ENCODE data around the gene MGAT4A. TPM values are rescaled to one million over a fixed set of nuclear protein-coding genes. Genes with fewer than 3 reads are reported as not detected.

The MGAT4A gene
- total and polyA plus RNA-seq, 2 experiments from 2014 or later, result 4.4 to 5.6 TPM

DNA sequence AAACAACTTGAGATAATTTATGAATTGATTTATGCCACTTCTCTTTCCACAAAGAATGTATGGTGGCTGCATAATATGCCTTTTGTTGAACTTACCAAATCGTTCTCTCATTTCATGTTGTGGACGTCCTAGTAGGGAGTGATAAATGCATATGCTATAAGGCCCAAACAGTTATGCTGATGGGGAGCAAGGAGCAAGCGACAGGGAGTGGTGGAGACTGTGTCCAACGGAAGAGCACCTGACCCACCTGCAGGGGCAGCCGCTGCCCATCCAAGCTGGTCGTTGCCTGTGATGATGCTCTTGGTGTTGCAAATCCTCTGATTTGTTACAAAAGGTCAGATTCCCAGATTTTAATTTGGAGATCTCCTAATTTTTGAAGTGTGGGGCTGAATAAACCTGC is 31.0 kb upstream of the MGAT4A start (continued):
- TF ChIP-seq CTCF (conservative IDR thresholded peaks at IDR 0.05; ENCODE audit: low read depth in 2 of 2) (no peak), EZH2 (IDR thresholded peaks at IDR 0.05; ENCODE audit: low read depth, unreplicated experiment) (no peak), ZNF114 (CRISPR knock-in tag; IDR thresholded peaks at IDR 0.05) (no peak), STAT1 (IDR thresholded peaks at IDR 0.05; ENCODE audit: unreplicated experiment) (no peak), ZNF331 (CRISPR knock-in tag; IDR thresholded peaks at IDR 0.05; ENCODE audit: low read depth) (no peak), CREB1 (CRISPR knock-in tag; IDR thresholded peaks at IDR 0.05; ENCODE audit: low read depth) (no peak)
- TF ChIP-seq, protein P1, sequence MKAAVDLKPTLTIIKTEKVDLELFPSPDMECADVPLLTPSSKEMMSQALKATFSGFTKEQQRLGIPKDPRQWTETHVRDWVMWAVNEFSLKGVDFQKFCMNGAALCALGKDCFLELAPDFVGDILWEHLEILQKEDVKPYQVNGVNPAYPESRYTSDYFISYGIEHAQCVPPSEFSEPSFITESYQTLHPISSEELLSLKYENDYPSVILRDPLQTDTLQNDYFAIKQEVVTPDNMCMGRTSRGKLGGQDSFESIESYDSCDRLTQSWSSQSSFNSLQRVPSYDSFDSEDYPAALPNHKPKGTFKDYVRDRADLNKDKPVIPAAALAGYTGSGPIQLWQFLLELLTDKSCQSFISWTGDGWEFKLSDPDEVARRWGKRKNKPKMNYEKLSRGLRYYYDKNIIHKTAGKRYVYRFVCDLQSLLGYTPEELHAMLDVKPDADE (IDR thresholded peaks at IDR 0.05), result no peak
- TF ChIP-seq, protein P2, sequence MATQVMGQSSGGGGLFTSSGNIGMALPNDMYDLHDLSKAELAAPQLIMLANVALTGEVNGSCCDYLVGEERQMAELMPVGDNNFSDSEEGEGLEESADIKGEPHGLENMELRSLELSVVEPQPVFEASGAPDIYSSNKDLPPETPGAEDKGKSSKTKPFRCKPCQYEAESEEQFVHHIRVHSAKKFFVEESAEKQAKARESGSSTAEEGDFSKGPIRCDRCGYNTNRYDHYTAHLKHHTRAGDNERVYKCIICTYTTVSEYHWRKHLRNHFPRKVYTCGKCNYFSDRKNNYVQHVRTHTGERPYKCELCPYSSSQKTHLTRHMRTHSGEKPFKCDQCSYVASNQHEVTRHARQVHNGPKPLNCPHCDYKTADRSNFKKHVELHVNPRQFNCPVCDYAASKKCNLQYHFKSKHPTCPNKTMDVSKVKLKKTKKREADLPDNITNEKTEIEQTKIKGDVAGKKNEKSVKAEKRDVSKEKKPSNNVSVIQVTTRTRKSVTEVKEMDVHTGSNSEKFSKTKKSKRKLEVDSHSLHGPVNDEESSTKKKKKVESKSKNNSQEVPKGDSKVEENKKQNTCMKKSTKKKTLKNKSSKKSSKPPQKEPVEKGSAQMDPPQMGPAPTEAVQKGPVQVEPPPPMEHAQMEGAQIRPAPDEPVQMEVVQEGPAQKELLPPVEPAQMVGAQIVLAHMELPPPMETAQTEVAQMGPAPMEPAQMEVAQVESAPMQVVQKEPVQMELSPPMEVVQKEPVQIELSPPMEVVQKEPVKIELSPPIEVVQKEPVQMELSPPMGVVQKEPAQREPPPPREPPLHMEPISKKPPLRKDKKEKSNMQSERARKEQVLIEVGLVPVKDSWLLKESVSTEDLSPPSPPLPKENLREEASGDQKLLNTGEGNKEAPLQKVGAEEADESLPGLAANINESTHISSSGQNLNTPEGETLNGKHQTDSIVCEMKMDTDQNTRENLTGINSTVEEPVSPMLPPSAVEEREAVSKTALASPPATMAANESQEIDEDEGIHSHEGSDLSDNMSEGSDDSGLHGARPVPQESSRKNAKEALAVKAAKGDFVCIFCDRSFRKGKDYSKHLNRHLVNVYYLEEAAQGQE (IDR thresholded peaks at IDR 0.05; ENCODE audit: unreplicated experiment), result no peak

- Mint-ChIP-seq H3K4me3 (no peak overlapping the region), H3K27me3 (ENCODE audit: insufficient read depth, low read depth, poor library complexity) (no peaks in the 10 kb centered on the region)
- ATAC-seq, result peak; percentile 50
- TF ChIP-seq POLR2AphosphoS5 (IDR thresholded peaks at IDR 0.05; ENCODE audit: low read depth) (no peak), ZNF114 (CRISPR knock-in tag; IDR thresholded peaks at IDR 0.05) (no peak), EZH2 (IDR thresholded peaks at IDR 0.05; ENCODE audit: low read depth, unreplicated experiment) (no peak), CREB1 (CRISPR knock-in tag; IDR thresholded peaks at IDR 0.05; ENCODE audit: low read depth) (no peak), EZH2phosphoT487 (IDR thresholded peaks at IDR 0.05; ENCODE audit: unreplicated experiment) (no peak), ZNF331 (CRISPR knock-in tag; IDR thresholded peaks at IDR 0.05; ENCODE audit: low read depth) (no peak)
- TF ChIP-seq, protein P1 (IDR thresholded peaks at IDR 0.05), result no peak
- TF ChIP-seq, protein P2 (IDR thresholded peaks at IDR 0.05; ENCODE audit: unreplicated experiment), result no peak
Measured at GRCh38 chr2:98761267-98761781, 30.4 kb upstream of the MGAT4A start.

More at GRCh38 chr2:98761267-98761781, 30.4 kb upstream of the MGAT4A start:
- Mint-ChIP-seq H3K9me3 (no peaks in the 10 kb centered on the region; the same call in 2 of the 3 replicates), H3K36me3 (ENCODE audit: low read depth) (no peaks in the 10 kb centered on the region), H3K4me1 (peaks cover 7% of the 10 kb centered on the region; the same call in 2 of the 3 replicates), H3K27ac (no peak overlapping the region)
- Histone ChIP-seq H3K27me3 (ENCODE audit: insufficient read depth) (no peaks in the 10 kb centered on the region), H3K4me1 (ENCODE audit: insufficient read depth) (no peaks in the 10 kb centered on the region), H3F3A (replicated peaks; ENCODE audit: low read depth) (no peaks in the 10 kb centered on the region), H3K9me2 (ENCODE audit: insufficient read depth) (no peaks in the 10 kb centered on the region), H3K4me3 (no peak overlapping the region), H4K20me1 (replicated peaks; ENCODE audit: insufficient read depth) (no peaks in the 10 kb centered on the region), H3K79me2 (replicated peaks; ENCODE audit: insufficient read depth) (no peaks in the 10 kb centered on the region), H3K27ac (ENCODE audit: low read depth) (no peak overlapping the region), H2AFZ (no peak overlapping the region), H3K36me3 (ENCODE audit: insufficient read depth) (no peaks in the 10 kb centered on the region), H3K4me2 (no peak overlapping the region)
- DNase-seq (ENCODE audit: low spot score), result peak; percentile 17

All from GM23338 (cell line).